H1 (cell line): ENCODE data around the gene PRR33. TPM values are rescaled to one million over a fixed set of nuclear protein-coding genes. Genes with fewer than 3 reads are reported as not detected.

Experiments used
- CTBP2 ChIP-seq: IDR thresholded peaks from 2 replicates; pipeline ENCODE4 v1.7.0; 2011; ENCODE audit warnings: borderline replicate concordance, mild to moderate bottlenecking, moderate library complexity, mixed read lengths, low read length; ENCODE audit not compliant: insufficient read depth, insufficient read length
- MAFK ChIP-seq: IDR thresholded peaks from 2 replicates; pipeline ENCODE4 v1.6.1; 2012; ENCODE audit warnings: low read depth, mild to moderate bottlenecking, improper control_type of control experiment, low read length
- RBBP5 ChIP-seq: IDR thresholded peaks from 2 replicates; pipeline ENCODE4 v1.7.1; 2012; ENCODE audit warnings: low read depth, mild to moderate bottlenecking, inconsistent platforms, low read length, moderate library complexity, borderline replicate concordance
- SIRT6 ChIP-seq: IDR thresholded peaks from one replicate; pipeline ENCODE4 v1.7.1; 2012; ENCODE audit warnings: low read length, inconsistent platforms
- polyA plus RNA-seq, 7 experiments: library from polyadenylated mRNA; depleted of rRNA in 3 of 7; stranded (reverse) in 5 of 7; unstranded in 2 of 7; fragments of >200 nt in 5 of 7; fragments of 200-250 nt in 2 of 7; gene quantifications; 1 replicate in 5 of 7; 2 replicates in 1 of 7; 4 replicates in 1 of 7; pipeline versions ENCODE4 v1.2.1 to v1.2.3, GENCODE V29; 2011 to 2013; ENCODE audit warnings: missing spikeins in 2 of 7, mixed read lengths in 2 of 7
- total RNA-seq: library from RNA; stranded (reverse); fragmentation: NEBNext Ultra II Directional; extraction: Animal tissue kit (Norgen Biotek cat#: 25700); gene quantifications from 2 replicates; pipeline ENCODE4 v1.2.1, GENCODE V29; 2021
- TF ChIP-seq, protein P1 (sequence below): IDR thresholded peaks from 2 replicates; pipeline ENCODE4 v1.6.1; 2011; ENCODE audit warnings: low read depth, mild to moderate bottlenecking, low read length; ENCODE audit not compliant: insufficient read depth

PRR33 gene
- total and polyA plus RNA-seq, 2 of the 8 experiments (the other 6 are each of a cell fraction or from before 2014, with no cell fraction given): 0.02 TPM; not detected in 1

DNA sequence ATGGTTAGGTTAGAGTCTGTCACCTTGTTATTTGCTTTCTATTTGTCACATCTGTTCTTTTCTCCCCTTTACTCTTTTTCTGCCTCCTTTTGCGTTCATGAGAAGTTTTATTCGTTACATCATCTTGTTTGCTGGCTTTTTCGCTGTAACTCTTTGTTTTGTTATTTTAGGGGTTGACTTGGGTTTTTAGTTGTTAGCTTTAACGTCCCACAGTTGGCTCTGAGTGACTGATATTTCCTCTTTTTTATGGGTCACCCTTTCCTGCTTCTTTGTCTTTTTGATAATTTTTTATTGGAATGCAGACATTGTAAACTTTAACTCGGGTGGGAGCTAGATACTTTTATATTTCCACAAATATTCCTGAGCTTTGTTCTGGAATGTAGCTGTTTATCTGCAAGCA is 14.5 kb upstream of the PRR33 start (continued):
- TF ChIP-seq CTBP2 (no peak), SIRT6 (no peak), RBBP5 (no peak), MAFK (no peak)
- TF ChIP-seq, protein P1, sequence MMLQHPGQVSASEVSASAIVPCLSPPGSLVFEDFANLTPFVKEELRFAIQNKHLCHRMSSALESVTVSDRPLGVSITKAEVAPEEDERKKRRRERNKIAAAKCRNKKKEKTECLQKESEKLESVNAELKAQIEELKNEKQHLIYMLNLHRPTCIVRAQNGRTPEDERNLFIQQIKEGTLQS: no peak
